ENCODE data around the gene KLHL35.
A peak's percentile ranks its signal among the peaks of the same experiment; 100 is the strongest.
"Not testable (repeated sequence)": the region's sequence is repeated elsewhere in the genome, so short reads cannot be mapped to it uniquely, and the experiment has no call there.

The KLHL35 gene

DNA sequence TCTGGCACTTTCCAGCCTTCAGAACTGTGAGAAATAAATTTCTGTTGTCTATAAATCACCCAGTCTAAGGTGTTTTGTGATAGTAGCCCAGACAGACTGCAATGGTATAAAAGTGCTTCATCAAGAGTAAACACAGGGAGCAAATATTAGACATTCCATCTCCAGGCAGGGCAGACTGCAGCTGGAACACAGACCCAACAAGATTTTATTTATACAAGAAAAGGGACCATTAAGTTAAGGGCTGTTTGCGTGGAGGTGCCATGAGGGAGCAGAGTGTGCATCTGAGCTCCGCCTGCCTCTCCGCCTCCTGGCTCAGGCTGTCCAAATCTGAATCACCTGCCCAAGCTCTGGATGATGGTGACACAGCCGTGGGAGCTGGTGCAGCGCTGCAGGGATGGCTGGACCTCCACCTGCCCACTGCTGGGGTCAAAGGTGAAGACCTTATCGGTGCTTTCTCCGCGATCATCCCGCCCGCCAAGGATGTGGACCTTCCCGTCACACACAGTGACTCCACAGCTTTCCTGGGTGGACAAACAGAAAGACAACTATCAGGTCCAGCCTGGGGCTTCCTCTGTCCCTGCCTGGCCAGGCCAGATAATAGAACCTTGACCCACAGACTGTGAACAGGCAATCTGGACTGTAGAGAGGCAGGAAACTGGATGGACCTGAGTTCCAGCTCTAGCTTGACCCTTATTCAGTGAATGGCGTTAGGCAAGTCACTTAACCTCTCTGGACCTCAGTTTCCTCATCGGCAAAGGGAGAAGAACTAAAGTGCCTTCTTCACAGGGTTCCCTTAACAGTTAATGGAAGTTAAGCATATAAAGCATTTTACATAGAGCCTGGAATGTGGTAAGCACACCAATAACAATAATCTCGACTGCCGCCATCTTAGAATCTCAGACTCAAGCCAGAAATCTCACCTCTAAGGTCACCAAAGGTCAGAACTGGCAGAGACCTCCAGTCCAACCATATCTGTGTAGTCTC lies 10.5 kb downstream of the KLHL35 start:
- no peak for DNase-seq

- no peak for DNase-seq
Measured at GRCh38 chr11:75421902-75422247, 11.1 kb downstream of the KLHL35 start.

GRCh38 chr11:75421035-75421602 lies 11.9 kb downstream of the KLHL35 start:
- no peak for DNase-seq

GRCh38 chr11:75420224-75421034 lies 12.6 kb downstream of the KLHL35 start:
- DNase-seq = no peak

DNA sequence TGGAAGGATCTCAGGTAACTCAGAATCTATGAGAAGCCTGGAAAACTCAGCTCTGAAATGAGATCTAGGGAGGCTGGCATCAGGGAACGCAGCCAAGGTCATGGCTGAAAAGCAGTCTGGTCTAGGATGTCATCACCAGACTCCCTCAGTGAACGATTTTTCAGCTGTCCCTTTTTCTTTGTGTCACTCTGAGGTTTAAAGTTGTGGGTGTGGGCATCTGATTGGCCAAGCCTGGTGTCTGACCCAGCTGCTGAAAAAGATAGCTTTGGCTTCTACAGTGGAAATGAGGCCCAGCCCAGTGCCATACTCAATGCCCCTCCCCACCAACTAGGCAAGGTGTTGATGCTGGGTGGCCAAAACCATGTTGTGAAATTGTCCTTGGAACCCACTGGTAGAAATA lies 19.1 kb downstream of the KLHL35 start:
- no peak for DNase-seq

- not testable (repeated sequence) for DNase-seq
Measured at GRCh38 chr11:75413146-75413545, 19.9 kb downstream of the KLHL35 start.

- not testable (repeated sequence) for DNase-seq
Measured at GRCh38 chr11:75409971-75410370, 23.0 kb downstream of the KLHL35 start.

- DNase-seq = no peak
Measured at GRCh38 chr11:75408957-75409219, 24.1 kb downstream of the KLHL35 start.

- no peak for DNase-seq
Measured at GRCh38 chr11:75406338-75406777, 26.6 kb downstream of the KLHL35 start.

DNA sequence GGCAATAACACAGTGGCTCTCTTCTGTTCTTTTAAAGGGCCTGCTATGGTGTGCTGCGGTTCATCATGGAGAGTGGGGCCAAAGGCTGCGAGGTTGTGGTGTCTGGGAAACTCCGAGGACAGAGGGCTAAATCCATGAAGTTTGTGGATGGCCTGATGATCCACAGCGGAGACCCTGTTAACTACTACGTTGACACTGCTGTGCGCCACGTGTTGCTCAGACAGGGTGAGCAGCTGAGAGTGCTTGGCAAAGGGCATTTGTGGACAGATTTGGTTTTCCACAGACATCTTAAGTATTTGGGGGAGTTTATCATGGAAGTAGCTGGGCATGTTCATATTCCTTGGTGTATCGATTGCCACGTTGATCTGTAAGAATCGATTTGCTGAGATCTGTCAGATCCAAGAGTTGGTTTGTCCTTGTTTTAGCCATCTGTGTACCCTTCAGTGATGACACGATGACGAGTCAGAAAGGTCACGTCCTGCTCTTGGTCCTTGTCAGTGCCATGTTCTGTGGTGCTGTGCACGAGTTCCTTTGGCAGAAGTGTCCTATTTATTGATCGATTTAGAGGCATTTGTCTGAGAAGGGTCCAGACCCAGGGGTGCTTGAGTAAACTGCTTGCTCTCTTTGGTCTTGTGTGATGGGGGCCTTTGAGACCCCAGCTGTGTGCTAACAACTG lies 28.9 kb downstream of the KLHL35 start:
- no peak for DNase-seq

- DNase-seq = no peak
Measured at GRCh38 chr11:75403037-75403436, 30.0 kb downstream of the KLHL35 start.

- DNase-seq = no peak
Measured at GRCh38 chr11:75402002-75402773, 30.8 kb downstream of the KLHL35 start.

DNA sequence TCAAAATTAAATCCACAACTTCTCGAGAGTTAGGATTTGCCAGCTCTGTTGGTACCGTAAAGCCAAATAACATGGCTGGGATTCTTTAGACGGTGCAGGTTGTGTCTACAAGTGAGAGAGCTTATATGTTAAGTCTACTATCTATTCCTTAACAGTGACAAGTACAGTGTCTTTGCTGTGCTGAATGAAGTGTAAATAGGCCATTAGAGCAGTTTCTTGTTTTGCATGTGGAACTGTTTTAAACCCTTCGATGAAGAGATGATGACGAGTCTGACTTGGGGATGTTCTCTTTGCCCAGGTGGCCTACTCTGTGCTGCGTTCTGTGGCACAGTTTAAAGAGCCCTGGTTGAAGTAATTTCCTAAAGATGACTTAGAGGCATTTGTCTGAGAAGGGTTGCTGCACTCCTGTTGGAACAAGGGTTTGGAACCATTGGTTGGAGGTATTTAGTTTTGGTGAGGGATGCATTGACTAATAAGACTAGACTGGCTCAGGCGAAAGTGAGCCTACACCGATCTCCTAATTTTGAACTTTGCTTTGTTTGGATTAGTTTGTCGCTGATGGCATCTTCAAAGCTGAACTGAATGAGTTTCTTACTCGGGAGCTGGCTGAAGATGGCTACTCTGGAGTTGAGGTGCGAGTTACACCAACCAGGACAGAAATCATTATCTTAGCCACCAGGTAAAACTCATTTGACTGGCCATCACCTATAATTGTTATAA lies 32.7 kb downstream of the KLHL35 start:
- DNase-seq = no peak

DNA sequence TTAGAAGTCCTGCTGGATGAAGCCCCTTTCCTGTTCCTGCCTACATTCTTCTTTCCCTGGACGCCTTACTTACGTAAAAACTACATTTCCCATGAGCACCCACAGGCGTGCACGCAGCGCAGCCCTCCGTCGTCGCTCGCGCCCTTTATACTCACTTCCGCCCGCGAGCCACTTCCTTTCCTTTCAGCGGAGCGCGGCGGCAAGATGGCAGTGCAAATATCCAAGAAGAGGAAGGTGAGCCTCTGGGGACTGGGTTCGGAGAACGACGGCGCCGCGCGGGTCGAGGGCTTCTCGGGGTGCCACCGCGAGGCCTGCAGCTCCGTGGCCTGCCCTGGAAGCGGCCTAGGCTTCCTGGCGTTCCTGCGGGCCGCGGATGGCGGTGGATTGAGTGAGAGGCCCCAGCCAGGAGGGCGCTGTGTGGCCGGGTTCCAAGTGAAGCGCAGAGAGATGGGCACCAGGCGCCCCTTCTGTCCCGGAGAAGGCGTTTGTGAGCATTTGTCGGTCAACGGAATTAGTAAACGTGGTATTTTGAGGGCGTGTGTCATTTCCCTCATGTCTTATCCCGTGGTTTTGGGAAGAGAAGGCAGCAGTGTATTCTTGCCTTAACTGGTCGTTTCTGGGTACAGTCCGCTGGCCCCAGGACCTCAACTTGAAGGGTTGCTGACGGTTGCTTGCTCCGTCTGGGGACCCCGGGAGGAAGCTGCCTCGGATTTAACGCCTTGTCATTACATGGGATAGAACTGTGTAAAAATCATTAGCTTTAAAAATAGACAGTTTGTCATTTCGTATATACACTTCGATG lies 33.5 kb downstream of the KLHL35 start, which contains the start of gene RPS3:
RPS3 (plus strand) TSS at position 175 of the 802 bp plus-strand sequence; CDS start at position 205, 30 bp downstream.
- peak; percentile 93 for DNase-seq

DNA sequence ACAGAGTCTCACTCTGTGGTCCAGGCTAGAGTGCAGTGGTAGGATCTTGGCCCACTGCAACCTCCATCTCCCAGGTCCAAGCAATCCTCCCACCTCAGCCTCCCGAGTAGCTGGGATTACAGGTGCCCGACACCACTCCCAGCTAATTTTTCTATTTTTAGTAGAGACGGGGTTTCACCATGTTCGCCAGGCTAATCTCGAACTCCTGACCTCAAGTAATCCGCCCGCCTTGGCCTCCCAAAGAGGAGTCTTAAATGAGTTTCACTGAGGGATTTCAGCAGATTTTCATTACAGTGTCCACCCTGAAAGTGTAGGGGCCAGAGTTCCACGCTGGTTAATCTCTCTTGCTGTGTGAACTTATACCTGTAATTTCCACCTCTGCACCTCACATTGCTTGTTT lies 34.1 kb downstream of the KLHL35 start:
- no peak for DNase-seq

- no peak for DNase-seq
Measured at GRCh38 chr11:75394085-75394840, 38.7 kb downstream of the KLHL35 start.

DNA sequence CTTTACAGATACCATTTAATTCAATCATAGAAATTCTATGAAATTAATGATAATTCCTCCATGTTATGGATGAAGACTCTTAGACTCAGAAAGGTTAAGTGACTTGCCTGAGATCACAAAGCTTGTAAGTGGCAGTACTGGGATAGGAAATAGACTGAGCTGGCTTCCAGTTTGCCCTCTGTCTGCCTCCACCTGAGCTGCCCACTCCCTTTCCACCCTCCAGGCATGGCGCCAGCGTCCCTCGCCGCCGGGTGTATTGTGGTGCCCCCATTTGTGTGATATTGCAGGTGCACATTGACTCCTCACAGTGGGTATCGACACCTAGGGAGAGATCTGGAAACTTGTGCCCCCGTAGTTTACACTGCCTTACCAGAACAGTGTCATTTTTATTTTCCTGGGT lies 43.1 kb downstream of the KLHL35 start:
- DNase-seq = no peak

GRCh38 chr11:75389276-75389605 lies 43.8 kb downstream of the KLHL35 start:
- DNase-seq = no peak

DNA sequence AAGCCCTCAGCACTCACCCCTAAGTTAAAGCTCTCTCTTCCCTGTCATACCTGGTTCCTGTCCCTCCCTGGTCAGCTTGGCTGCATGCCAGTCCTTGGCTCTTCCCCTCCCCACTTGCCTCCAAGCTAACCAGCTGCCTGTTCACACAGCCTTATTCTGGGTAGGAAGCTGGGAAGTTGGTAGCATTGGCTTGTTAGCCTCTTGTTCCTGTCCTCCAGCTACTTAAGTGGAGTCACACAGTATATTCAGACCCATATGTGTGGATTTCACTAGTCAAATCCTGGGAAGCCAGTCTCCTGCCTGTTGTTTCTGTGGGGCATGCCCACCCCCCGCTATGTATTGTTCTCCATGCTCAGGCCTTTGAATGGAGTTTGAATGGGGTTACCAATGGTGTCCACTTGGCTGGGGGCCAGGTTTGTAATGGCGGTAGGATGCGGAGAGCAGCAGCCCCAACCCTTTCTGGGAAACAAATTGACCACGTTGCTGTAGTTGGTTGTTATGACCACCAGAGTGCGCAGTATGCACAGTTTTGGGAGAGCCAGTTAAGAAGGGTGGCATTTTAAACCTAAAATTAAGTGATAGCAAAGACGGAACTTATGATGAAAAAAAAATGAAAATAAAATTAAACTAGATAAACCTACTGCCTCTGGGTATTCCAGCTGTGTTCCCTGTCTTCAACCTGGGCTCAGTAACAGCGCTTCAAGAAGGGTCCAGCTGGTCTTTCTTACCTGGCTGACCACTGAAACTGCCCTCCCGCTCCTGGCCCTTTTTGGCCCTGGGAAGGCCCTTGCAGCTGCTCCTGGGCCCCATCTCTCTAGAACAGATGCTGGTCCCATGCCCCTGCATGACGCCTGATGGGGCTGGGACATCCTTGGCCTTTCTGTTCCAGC lies 44.4 kb downstream of the KLHL35 start:
- peak; percentile 77 for DNase-seq
